Mesenchymal stem cell (in vitro differentiated cells and primary cell): Measurements from ENCODE around the gene NUDT22.

ENCODE experiments used
- DNase-seq: peaks from one replicate; pipeline ENCODE4 v3.0.0-alpha.2; 2013
- H2AFZ ChIP-seq: one replicate; pipeline ENCODE4 v1.6.1; 2013; ENCODE audit warnings: low read depth, mild to moderate bottlenecking, control low read depth, inconsistent platforms, low read length, moderate library complexity
- H2AK5ac ChIP-seq: 2 replicates; pipeline ENCODE4 v1.6.1; 2013; ENCODE audit warnings: low read length, moderate library complexity, mild to moderate bottlenecking, inconsistent platforms; ENCODE audit not compliant: severe bottlenecking
- H2BK120ac ChIP-seq: one replicate; pipeline ENCODE4 v1.6.1; 2013; ENCODE audit warnings: low read depth, mild to moderate bottlenecking, inconsistent platforms, low read length, moderate library complexity
- H2BK12ac ChIP-seq, 2 experiments: one replicate each; pipeline ENCODE4 v1.6.1; 2013; ENCODE audit warnings: inconsistent platforms in 2 of 2, low read length in 2 of 2, mild to moderate bottlenecking in 2 of 2, moderate library complexity in 2 of 2, control low read depth in 1 of 2
- H2BK15ac ChIP-seq: one replicate; pipeline ENCODE4 v1.6.1; 2013; ENCODE audit warnings: mild to moderate bottlenecking, low read depth, inconsistent platforms; ENCODE audit not compliant: poor library complexity, severe bottlenecking
- H2BK5ac ChIP-seq: 2 replicates; pipeline ENCODE4 v1.6.1; 2013; ENCODE audit warnings: low read depth, mild to moderate bottlenecking, low read length, control low read depth, inconsistent platforms; ENCODE audit not compliant: poor library complexity, severe bottlenecking
- H3K14ac ChIP-seq, 2 experiments: one replicate each; pipeline ENCODE4 v1.6.1; 2013; ENCODE audit warnings: inconsistent platforms in 2 of 2, low read length in 2 of 2, control low read depth in 1 of 2, mild to moderate bottlenecking in 1 of 2, moderate library complexity in 1 of 2
- H3K18ac ChIP-seq, 2 experiments: one replicate each; pipeline ENCODE4 v1.6.1; 2013; ENCODE audit warnings: inconsistent platforms in 2 of 2, low read length in 2 of 2, control low read depth in 1 of 2, low read depth in 1 of 2, mild to moderate bottlenecking in 1 of 2
- H3K23ac ChIP-seq, 2 experiments: one replicate each; pipeline ENCODE4 v1.6.1; 2013; ENCODE audit warnings: inconsistent platforms in 2 of 2, low read length in 2 of 2, mild to moderate bottlenecking in 2 of 2, moderate library complexity in 2 of 2, control low read depth in 1 of 2
- H3K27ac ChIP-seq: 2 replicates; pipeline ENCODE4 v1.5.1; 2013; ENCODE audit warnings: mild to moderate bottlenecking, moderate library complexity, low read length, control low read depth, inconsistent platforms; ENCODE audit not compliant: poor library complexity, severe bottlenecking
- H3K27me3 ChIP-seq, 2 experiments: 2 replicates each; pipeline versions ENCODE4 v1.6.1 to v1.7.0; 2013; ENCODE audit warnings: low read length in 2 of 2, mild to moderate bottlenecking in 2 of 2, moderate library complexity in 2 of 2, control low read depth in 1 of 2, inconsistent platforms in 1 of 2; ENCODE audit not compliant: control insufficient read depth in 1 of 2, insufficient read depth in 1 of 2
- H3K36me3 ChIP-seq, 2 experiments: 2 replicates each; pipeline versions ENCODE4 v1.6.1 to v1.7.0; 2013; ENCODE audit warnings: low read length in 2 of 2, control low read depth in 1 of 2, inconsistent platforms in 1 of 2, low read depth in 1 of 2, mild to moderate bottlenecking in 1 of 2; ENCODE audit not compliant: insufficient read depth in 2 of 2, control insufficient read depth in 1 of 2
- H3K4ac ChIP-seq, 2 experiments: one replicate each; pipeline ENCODE4 v1.6.1; 2013; ENCODE audit warnings: inconsistent platforms in 2 of 2, low read length in 2 of 2, mild to moderate bottlenecking in 2 of 2, moderate library complexity in 2 of 2, control low read depth in 1 of 2, low read depth in 1 of 2
- H3K4me1 ChIP-seq: 2 replicates; pipeline ENCODE4 v1.6.1; 2013; ENCODE audit warnings: low read depth, low read length, control low read depth; ENCODE audit not compliant: control insufficient read depth, insufficient read depth
- H3K4me2 ChIP-seq: 2 replicates; pipeline ENCODE4 v1.6.1; 2013; ENCODE audit warnings: low read length, mild to moderate bottlenecking, inconsistent platforms; ENCODE audit not compliant: poor library complexity, severe bottlenecking
- H3K4me3 ChIP-seq, 2 experiments: 2 replicates each; pipeline versions ENCODE4 v1.5.1 to v1.7.0; 2013; ENCODE audit warnings: low read length in 2 of 2, mild to moderate bottlenecking in 2 of 2, control low read depth in 1 of 2, low read depth in 1 of 2; ENCODE audit not compliant: insufficient read depth in 1 of 2
- H3K79me1 ChIP-seq: replicated peaks from 2 replicates; pipeline ENCODE4 v1.6.1; 2013; ENCODE audit warnings: mild to moderate bottlenecking, control low read depth, low read length, inconsistent platforms; ENCODE audit not compliant: poor library complexity, severe bottlenecking
- H3K9ac ChIP-seq: 2 replicates; pipeline ENCODE4 v1.7.0; 2013; ENCODE audit warnings: mild to moderate bottlenecking, low read length, moderate library complexity
- H3K9me3 ChIP-seq: 2 replicates; pipeline ENCODE4 v1.7.0; 2013; ENCODE audit warnings: mild to moderate bottlenecking, low read length; ENCODE audit not compliant: control insufficient read depth
- H4K8ac ChIP-seq: one replicate; pipeline ENCODE4 v1.6.1; 2013; ENCODE audit warnings: inconsistent platforms, mild to moderate bottlenecking, low read length, moderate library complexity
- H4K91ac ChIP-seq: one replicate; pipeline ENCODE4 v1.6.1; 2013; ENCODE audit warnings: mild to moderate bottlenecking, low read length, inconsistent platforms
- WGBS: methylation state at CpG from one replicate; pipeline ENCODE4 v1.1.7; 2013; ENCODE audit warnings: mixed read lengths; 5-methylcytosine and 5-hydroxymethylcytosine counted together

NUDT22 gene

DNA sequence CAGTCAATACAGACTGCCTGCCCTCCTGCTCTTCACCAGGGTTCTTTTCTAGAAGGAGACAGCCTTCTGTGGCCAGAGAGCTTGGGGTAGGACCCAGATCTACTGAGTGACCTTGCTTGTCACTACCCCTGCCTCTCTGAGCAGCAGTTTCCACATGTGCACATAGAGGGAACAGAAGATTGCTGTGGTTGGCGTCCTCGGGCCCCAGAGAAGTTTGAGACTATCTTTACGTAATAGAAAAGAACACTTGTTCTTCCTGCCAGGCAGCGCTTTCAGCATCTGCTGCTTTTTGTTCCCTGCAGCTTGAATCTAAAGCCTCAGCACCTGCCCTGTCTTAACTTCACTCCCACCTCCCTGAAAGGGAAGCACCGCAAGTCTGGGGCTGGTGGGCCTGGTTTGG, 12.9 kb downstream of the NUDT22 start:
- Histone ChIP-seq H3K23ac (no peak overlapping the region), H2BK15ac (no peak overlapping the region), H3K4me1 (peaks cover 36% of the 10 kb centered on the region), H3K4ac (no peak overlapping the region), H3K9me3 (no peaks in the 10 kb centered on the region), H2AK5ac (no peak overlapping the region), H2BK120ac (no peak overlapping the region), H3K18ac (no peak overlapping the region), H2BK5ac (no peak overlapping the region), H3K79me1 (peaks cover 31% of the 10 kb centered on the region), H3K14ac (no peak overlapping the region), H3K27me3 (no peaks in the 10 kb centered on the region), H4K91ac (no peak overlapping the region), H2AFZ (no peak overlapping the region), H2BK12ac (no peak overlapping the region), H3K4me3 (no peak overlapping the region), H3K27ac (no peak overlapping the region), H3K9ac (no peak overlapping the region), H3K4me2 (no peak overlapping the region), H4K8ac (no peak overlapping the region), H3K36me3 (peaks cover 46 to 48% of the 10 kb centered on the region in 2 experiments)
- WGBS = 97% methylated on average over 5 of the region's 5 CpGs
- no peak for DNase-seq

DNA sequence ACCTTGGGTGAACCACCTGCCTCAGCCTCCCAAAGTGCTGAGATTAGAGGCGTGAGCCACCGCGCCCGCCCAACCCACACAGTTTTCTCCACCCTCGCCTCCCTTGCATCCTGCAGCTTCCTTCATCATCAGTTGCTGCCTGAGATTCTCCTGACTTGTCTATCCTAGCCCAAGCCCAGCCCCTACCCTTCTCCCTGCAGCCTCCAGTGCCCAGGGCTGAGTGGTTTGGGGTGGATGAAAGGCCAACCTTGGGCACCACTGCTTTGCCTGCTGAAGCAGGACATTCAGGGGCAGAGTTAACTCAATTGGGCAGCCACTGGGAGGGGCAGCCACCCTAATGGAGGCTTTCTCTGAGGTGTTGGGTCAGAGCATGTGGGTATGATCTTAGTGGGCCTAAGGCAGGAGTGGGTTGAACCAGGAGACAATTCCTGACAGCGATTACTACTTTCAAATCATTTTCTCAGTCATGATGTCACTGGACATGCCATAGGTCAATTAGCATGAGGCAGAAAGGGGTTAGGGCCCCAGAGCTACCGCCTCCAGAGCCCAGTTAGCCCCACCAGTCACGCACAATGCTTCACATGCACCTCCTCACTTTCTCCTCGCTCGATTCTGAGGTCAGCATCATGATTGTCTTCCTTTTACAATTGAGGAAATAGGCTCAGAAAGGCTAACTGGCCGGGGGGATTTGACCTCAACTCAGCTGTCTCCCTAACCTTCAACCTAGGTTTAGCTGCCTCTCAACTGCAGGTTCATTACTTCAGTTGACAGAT, 13.8 kb downstream of the NUDT22 start:
- Histone ChIP-seq H2BK120ac (peak overlapping the region; percentile 87), H2AK5ac (peak overlapping the region; percentile 57), H2AFZ (no peak overlapping the region), H3K4me1 (peaks cover 40% of the 10 kb centered on the region), H4K8ac (peak overlapping the region; percentile 93), H3K27me3 (no peaks in the 10 kb centered on the region), H3K18ac (peak overlapping the region in 1 of 2 experiments; percentile 81), H3K14ac (no peak overlapping the region), H2BK5ac (no peak overlapping the region), H3K4me3 (peak overlapping the region in 1 of 2 experiments; percentile 85), H4K91ac (peak overlapping the region; percentile 83), H2BK12ac (peak overlapping the region in 1 of 2 experiments; percentile 69), H3K9me3 (no peaks in the 10 kb centered on the region), H3K9ac (peak overlapping the region; percentile 94), H3K27ac (peak overlapping the region; percentile 9), H2BK15ac (peak overlapping the region; percentile 83), H3K4me2 (peak overlapping the region; percentile 79), H3K36me3 (peaks cover 49 to 53% of the 10 kb centered on the region in 2 experiments), H3K23ac (no peak overlapping the region), H3K79me1 (peaks cover 30% of the 10 kb centered on the region), H3K4ac (peak overlapping the region; percentile 75 to 83)
- peak; percentile 16 for DNase-seq
- WGBS = 95% methylated on average over 11 of the region's 11 CpGs

DNA sequence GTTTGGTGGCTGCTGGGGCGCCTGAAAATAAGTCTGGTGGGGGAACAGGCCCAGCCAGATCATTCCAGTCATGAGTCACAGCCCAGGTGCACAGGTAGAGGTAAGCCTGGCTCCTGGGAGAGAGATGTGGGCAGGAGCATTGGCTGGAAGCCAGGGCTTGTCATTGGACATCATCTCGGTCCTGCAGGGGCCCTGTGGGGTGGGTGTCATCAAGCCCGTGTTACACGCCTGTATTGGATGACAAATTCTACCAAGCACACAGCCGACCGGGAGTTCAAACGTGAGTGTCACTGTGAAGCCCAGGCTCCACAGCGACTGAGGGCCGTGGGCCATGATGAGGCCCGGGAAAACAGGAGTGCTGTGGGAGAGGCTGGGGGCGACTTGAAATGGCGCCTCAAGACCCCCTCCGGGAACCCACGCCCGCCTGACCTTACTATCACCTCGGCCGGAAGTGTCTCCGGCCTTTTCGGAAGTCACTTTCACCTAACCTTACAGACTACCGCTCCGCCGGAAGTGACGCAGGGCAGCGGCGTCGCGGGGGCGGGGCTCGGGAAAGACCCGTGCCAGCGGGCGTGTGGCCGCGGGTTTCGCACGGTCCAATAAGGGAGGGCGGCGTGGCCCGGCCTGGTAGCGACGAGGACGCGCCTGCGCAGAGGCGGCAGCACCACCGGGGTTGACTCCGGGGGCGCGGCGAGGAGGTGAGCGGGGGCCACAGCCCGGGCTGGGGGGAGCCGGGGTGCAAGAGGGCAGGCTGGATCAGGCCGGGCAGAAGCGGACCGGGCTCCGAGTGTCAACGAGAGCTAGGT, 14.6 kb downstream of the NUDT22 start, which contains the start of gene FKBP2:
FKBP2 (plus strand) TSS at position 661 of the 806 bp plus-strand sequence. CDS start 1,293 bp downstream, outside the sequence.
- peak within 1 kb of the TSS; percentile 75 to 98 for H3K4ac ChIP-seq
- peak within 1 kb of the TSS; percentile 78 for H2AFZ ChIP-seq
- peak within 1 kb of the TSS; percentile 69 to 79 for H2BK12ac ChIP-seq
- peak within 1 kb of the TSS in 1 of 2 experiments; percentile 10 for H3K23ac ChIP-seq
- H3K9me3 ChIP-seq = no peaks in the 10 kb centered on the region
- H2BK5ac ChIP-seq = peak within 1 kb of the TSS; percentile 54
- peaks cover 22% of the 10 kb centered on the region for H3K79me1 ChIP-seq
- H3K36me3 ChIP-seq = peaks cover 47 to 58% of the 10 kb centered on the region in 2 experiments
- peak within 1 kb of the TSS; percentile 93 for H4K8ac ChIP-seq
- H3K4me2 ChIP-seq = peak within 1 kb of the TSS; percentile 95
- H4K91ac ChIP-seq = peak within 1 kb of the TSS; percentile 83
- peak within 1 kb of the TSS; percentile 57 for H2AK5ac ChIP-seq
- peak within 1 kb of the TSS; percentile 81 to 97 for H3K18ac ChIP-seq
- H3K4me3 ChIP-seq = peak within 1 kb of the TSS; percentile 78 to 89
- H3K27ac ChIP-seq = peak within 1 kb of the TSS; percentile 88
- H2BK15ac ChIP-seq = peak within 1 kb of the TSS; percentile 99
- H3K9ac ChIP-seq = peak within 1 kb of the TSS; percentile 94
- peaks cover 40% of the 10 kb centered on the region for H3K4me1 ChIP-seq
- H2BK120ac ChIP-seq = peak within 1 kb of the TSS; percentile 87
- 5% methylated on average over 48 of the region's 58 CpGs for WGBS
- DNase-seq = peak; percentile 97
- H3K27me3 ChIP-seq = no peaks in the 10 kb centered on the region
- peak within 1 kb of the TSS in 1 of 2 experiments; percentile 97 for H3K14ac ChIP-seq

DNA sequence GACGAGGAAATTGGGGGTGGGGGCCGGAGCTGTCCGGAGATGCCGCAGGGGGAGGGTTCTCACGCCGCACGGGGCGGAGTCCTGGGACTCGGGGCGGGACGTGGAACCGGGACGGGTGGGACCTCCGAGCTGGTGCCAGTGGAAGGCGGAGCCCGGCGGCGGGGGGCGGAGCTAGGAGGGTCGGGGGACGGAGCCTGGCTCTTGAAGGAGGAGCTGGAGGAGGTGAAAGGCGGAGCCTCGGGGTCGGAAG, 15.1 kb downstream of the NUDT22 start:
- peaks cover 37% of the 10 kb centered on the region for H3K4me1 ChIP-seq
- H3K4ac ChIP-seq = peak overlapping the region in 1 of 2 experiments; percentile 93
- no peak overlapping the region for H2BK15ac ChIP-seq
- peak; percentile 99 for DNase-seq
- H3K18ac ChIP-seq = peak overlapping the region; percentile 23 to 97
- H3K4me3 ChIP-seq = peak overlapping the region; percentile 78 to 85
- H4K91ac ChIP-seq = peak overlapping the region; percentile 31
- no peak overlapping the region for H2BK120ac ChIP-seq
- H3K9me3 ChIP-seq = no peaks in the 10 kb centered on the region
- H3K27me3 ChIP-seq = no peaks in the 10 kb centered on the region
- H3K4me2 ChIP-seq = peak overlapping the region; percentile 43
- peak overlapping the region; percentile 94 for H3K9ac ChIP-seq
- H4K8ac ChIP-seq = peak overlapping the region; percentile 9
- H3K27ac ChIP-seq = peak overlapping the region; percentile 80
- 3% methylated on average over 21 of the region's 24 CpGs for WGBS
- H2BK12ac ChIP-seq = peak overlapping the region in 1 of 2 experiments; percentile 79
- H3K36me3 ChIP-seq = peaks cover 42 to 52% of the 10 kb centered on the region in 2 experiments
- no peak overlapping the region for H3K23ac ChIP-seq
- peak overlapping the region; percentile 48 for H2BK5ac ChIP-seq
- H3K14ac ChIP-seq = peak overlapping the region in 1 of 2 experiments; percentile 71
- no peak overlapping the region for H2AK5ac ChIP-seq
- H3K79me1 ChIP-seq = peaks cover 18% of the 10 kb centered on the region
- H2AFZ ChIP-seq = peak overlapping the region; percentile 78
